Cardiac septum (tissue), 1 donor: ENCODE measurements around the gene CBLN3. TPM values are rescaled to one million over a fixed set of nuclear protein-coding genes. Genes with fewer than 3 reads are reported as not detected.
"Not testable (repeated sequence)": the region's sequence is repeated elsewhere in the genome, so short reads cannot be mapped to it uniquely, and the experiment has no call there.

Source experiments
- DNase-seq: peaks from one replicate; pipeline ENCODE4 v3.0.0-alpha.2; 2020; ENCODE audit warnings: low spot score
- intact Hi-C: fragments of 100-400 bp; cut with DNase I; formaldehyde crosslinking; loops from one replicate; pipeline ENCODE4 v1.14.0; 2022
- total RNA-seq: library from RNA; stranded (reverse); fragmentation: NEBNext Ultra II Directional; extraction: Animal tissue kit (Norgen Biotek cat#: 25700); gene quantifications from one replicate; pipeline ENCODE4 v1.2.1, GENCODE V29; 2021
- donor health status: DM: no; HTN: no; CAD: no.

Gene CBLN3
- total RNA-seq, 1 donor from 2014 or later, result 1.2 TPM

DNA sequence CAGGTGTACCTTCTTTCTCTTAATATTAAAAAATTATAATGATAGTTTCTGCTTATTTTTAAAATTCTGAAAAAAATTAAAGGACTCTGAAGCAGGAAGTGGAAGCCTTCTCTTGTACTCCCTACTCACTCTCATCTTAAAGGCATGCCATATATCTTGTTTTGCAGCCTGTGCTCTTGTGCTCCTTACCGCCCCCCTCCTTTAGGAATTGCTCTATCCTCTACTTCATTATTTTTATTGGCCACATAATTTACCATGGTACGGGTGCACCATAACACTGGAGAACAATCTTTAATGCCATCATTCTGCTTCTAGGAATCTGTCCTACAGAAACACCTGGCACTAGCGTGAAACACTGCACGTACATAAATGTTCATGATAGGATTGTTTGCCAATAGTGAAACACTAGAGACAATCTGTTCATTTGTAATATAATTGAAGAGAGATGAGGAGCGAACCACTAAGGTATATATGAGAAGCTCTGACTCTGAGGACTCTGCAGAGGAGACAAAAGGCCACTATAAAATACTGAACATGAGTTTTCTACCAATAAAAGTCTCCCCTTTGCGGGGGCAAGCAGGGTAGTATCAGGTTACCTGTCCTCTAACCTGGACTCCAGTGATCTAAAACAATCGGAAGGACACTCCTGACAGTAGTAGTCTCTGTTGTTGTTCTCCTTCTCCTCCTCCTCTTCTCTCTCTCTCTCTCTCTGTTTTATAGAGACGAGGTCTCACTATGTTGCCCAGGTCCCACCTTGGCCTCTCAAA, 37.0 kb downstream of the CBLN3 start:
- intact Hi-C loops, result no loop called here
- DNase-seq, result no peak

DNA sequence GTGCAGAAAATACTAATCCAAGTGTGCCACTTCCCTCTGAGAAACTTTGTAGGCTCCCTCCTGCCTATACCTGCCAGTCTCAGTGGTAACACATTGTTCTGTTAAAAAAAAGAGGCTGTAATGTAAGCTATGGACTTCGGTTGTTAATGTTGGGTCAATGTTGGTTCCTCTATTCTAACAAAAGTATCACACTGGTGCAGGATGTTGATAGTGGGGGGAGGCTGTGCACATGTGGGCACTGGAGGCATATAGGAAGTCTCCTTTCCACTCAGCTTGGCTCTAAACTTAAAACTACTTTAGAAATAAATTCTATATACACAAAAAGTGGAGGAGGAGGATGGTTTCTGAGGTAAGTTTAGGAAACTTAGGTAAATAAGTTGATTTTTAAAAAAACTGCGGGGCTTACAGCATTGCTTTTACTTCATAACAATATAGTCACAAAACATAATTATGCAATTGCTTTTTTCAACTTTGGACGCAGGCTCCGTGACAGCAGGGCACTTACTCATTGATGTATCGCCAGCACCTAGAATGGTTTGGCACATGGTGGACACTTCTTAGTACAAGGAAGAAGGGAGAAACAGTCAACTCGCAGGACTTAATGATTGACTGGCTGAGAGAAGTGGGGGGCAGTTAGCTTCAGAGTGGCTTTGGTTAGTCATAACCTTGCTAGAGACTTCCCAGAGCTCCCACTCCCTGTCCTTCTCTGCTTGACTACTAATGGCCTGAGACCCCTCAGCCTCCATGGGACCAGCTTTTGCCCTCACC, 38.6 kb downstream of the CBLN3 start:
- DNase-seq, result no peak
- intact Hi-C loops, result no loop called here

DNA sequence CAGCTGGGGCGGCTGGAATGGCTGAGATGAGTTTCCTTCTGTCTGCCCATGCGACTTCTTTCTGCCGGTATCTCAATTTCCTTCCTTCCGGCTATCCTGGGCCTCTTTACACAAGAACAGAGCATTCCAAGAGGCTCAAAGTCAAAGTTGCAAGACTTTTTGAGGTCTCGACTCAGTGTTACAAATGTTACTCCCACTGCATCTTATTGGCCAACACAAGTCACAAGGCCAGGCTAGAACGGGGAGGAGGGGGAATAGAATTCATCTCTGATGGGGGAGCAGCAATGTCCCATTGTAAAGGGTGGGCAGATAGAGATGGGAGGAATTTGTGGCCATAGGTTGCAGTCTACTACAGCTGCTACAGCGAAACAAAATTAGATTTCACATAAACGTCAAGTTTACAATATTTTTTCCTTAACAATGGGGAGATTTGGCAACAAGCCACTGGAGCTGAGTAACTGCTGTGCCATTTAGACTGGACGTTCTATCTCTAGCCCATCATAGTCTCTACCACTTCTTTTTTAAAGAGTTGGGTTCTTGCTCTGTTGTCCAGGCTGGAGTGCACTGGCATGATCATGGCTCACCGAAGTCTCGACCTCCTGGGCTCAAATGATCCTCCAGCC, 40.1 kb downstream of the CBLN3 start:
- DNase-seq, result no peak
- intact Hi-C loops, result no loop called here

DNA sequence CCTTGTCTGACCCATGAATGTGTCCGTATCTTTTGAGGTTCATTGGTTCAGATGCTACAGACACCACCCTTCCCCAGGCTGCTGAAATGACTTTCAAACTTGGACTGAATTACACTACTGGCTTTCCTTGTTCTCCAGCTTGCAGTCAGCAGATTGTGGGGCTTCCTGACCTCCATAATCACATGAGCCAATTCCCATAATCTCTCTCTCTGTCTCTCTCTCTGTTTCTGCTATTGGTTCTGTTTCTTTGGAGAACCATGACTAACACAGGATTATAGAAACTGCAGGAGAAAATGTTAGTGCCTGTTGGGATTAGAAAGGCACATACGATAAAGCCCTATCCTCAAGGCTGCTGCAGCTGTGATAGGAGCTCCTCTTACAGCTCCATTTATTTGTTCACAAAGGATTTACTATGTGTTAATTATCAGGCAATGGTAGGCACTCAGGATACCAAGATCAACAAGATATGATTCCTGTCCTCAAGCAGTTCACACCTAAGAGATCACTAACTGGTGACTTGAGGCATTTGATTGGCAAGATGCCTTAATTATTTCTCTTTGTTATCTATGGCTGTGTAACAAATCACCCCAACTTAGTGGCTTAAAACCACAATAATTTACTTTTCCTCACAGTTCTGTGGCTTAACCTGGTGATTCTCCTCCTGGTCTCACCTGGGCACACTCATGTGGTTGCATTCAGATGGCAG, 40.8 kb downstream of the CBLN3 start:
- no peak for DNase-seq
- intact Hi-C loops, result no loop called here

DNA sequence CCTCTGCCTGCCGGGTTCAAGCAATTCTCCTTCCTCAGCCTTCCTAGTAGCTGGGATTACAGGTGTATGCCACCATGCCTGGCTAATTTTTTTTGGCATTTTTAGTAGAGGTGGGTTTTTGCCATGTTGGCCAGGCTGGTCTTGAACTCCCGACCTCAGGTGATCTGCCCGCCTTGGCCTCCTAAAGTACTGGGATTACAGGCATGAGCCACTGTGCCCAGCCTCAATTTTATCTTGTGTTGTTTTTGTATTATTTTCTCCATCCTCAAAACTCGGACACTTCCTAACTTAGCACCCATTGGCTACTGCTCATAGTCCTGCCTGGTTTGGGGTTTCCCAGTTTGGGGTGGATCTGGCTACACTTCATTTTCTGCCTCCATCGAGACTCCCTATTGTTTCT, 41.9 kb downstream of the CBLN3 start:
- intact Hi-C loops, DNase-seq: not testable (repeated sequence)

DNA sequence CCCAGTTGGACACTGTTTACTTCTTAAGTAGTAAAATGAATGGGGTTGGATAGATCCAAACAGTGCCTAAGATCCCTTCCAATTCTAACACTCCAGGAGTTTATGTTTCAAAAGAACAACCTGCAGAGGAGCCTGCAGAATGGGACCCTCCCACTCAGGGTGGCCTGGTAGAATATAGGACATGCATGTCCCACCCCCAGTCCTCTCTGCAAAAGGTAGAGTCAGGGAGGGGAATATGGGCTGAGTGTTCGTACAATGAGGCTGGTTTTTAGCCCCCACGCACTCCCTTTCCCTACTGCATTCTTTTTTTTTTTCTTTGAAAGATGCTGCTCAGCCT, 42.5 kb downstream of the CBLN3 start:
- intact Hi-C loops, result no loop called here
- no peak for DNase-seq

DNA sequence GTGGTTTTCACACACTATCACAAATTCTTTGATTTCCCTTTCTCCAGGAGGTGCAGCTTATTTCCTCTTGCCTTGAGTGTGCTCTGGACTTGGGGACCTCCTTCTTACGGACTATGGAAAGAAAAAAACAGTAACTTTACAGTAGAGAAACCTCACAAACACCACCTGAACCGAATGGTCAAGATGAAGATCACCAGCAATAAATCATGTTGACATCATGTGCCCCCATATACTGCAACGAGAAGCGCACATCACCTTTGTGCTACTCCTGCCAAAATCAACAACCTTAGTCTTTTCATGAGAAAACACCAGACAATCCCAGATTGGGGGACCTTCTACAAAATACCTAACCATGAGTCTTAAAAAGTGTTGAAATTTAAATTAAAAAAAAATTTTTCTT, 43.9 kb downstream of the CBLN3 start:
- intact Hi-C loops, result no loop called here
- DNase-seq, result no peak

DNA sequence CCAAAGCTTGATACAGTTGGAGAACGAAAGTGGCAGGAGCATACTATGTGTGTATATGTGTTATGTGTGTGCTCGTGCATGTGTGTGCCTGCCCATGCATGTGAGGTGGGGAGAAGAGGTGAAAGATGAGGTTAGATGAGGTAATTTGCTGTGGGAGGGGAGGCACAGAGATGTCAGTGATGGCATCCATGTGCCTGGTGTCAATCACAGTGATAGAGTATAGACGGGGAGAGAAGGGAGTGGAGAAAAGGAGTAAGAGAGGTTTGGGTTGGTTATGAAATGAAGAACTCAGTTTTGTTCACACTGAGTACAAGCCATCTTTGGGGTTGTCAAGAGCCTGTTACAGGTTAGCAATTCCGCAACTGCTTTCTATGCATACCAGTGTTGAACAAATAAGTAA, 45.3 kb downstream of the CBLN3 start:
- DNase-seq, result no peak
- intact Hi-C loops, result no loop called here

DNA sequence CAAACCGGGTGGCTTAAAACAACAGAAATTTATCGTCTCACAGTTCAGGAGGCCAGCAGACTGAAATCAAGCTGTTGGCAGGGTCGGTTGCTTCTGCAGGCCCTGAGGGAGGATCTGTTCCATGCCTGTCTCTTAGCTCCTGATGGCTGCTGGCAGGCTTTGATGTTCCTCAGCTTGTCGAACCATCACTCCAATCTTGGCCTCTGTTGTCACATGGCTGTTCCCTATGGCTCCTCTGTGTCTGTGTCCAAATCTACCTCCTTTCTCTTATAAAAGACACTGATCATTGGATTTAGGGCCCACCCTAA, 47.5 kb downstream of the CBLN3 start:
- no peak for DNase-seq
- intact Hi-C loops, result no loop called here

DNA sequence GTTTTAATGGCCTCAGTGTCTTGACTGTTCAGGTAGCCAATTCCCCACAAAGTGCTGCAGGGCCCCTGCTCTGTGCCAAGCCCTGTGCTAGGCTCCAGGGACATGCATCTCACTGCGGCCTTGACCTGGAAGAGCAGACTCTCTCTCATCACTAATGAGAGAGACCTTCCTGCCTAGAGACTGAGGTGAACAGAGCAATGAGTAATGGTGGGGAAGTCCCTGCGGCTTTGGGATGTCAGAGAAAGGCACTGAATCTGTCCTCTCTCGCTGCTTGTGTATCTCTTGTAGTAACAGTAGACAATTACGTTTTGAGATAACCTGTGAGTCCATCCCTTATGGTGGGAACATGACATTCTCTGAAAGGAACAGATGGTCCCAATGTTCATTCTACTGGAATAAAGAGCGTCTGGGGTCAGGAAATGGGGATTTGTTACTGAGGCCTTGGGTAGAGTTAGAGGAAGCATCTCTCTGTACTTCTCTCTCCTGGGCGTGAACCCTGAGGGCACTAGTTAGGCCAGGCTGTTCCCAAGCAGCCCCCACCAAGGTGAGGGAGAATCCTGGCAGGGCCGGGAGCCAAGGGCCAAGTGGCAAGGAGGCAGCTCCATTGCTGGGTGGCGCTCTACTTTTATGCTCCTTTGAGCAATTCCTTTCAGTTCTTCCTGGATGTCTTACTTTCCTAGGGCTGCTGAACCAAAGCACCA, 48.0 kb downstream of the CBLN3 start:
- DNase-seq, result no peak
- intact Hi-C loops, result no loop called here

DNA sequence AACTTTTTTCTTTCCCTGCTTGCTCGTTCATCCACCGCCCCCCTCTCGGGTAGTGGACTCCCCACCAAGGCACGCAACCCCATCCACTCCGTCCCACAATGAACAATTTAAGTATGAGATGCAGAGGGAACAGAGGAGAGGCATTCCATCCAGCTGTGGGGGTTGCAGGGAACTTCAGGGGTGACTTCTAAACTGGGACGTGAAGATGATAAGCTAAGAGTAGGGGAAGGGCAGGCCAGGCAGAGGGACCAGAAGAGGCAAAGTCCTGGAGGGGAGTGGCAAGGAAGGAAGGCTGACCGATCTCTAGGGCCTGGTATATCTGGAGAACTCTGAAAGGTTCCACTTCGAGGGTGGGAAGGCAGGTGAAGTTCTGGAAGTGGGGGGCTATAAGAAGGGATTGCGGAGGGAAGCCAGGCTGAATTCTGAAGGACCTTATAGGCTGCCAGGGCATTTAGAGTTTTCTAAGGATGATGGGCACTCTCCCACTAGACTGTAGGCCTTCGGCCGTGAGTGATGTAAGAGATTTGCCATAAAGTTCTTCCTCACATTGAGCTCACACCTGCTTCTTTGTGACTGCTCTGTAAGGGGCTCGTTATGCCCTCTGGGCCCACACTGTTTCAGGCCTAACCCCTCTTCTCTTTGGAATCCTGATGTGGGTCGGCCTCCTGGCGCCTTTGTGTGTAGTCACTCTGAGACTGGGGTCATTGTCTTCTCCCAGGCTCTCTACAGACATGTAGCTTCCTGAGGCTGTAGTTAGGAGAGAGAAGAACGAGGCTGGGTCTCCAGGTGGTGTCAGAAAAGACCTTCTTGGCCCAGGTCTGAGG, 49.3 kb downstream of the CBLN3 start:
- DNase-seq, result no peak
- intact Hi-C loops, result no loop called here

DNA sequence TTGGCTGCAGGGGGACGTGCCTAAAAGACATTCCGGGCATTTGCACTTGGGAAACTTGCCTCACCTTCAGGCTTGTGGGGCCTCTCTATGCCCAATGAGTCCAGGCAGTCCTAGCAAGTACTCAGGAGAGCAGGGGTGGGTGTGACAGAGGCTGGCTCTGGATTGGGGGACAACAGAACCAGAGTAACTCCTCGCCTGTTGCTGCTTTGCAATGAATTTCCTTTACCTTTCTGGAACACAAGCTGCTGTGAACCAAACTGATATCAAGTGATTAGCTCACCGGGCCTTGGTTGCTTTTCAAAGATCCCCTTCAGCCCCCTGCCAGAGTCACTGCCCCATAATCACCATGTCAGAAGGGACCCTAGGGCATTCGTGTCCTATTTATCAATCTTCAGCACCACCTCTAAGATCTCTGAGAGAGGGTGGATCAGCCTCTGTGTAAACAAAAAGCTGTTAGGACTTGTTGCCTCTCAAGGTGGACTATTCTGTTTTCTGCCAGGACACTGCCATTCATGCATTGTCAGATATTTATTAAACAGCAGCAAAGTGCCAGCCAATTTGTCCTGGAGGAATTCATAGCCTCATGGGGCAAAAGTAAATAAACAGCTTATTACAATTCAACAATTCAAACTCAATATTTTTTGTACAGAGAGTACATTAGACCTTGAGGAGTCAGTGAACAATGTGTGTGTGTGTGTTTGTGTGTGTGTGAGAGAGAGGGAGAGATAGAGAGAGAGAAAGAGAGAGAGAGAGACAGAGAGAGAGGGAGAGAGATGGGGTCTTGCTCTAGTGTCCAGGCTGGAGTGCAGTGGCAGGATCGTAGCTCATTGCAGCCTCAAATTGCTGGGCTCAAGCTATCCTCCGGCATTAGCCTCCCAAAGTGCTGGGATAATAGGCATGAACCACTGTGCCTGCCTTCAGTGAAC, 50.2 kb downstream of the CBLN3 start:
- intact Hi-C loops, result no loop called here

DNA sequence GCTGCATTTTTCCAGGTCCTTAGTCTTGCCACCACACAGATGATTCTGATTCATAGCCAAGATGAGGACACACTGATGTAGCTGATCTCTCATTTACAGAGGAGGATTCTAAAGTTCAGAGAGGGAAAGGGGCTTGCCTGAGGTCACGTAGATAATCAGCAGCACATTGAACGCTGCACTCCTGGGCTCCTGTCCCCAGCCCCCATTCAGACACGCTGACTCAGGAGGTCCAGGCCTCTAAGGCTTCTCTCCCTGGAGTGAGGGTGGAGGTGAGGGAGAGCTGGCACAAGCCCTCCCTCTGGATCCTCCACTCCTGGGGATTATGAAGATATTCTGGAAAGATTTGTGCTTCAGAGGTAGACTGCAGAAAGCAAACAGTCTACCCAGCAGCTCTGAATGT, 51.1 kb downstream of the CBLN3 start:
- intact Hi-C loops, result no loop called here
- no peak for DNase-seq

More for the DNA sequence above, 50.2 kb downstream of the CBLN3 start:
- DNase-seq, result no peak

DNA sequence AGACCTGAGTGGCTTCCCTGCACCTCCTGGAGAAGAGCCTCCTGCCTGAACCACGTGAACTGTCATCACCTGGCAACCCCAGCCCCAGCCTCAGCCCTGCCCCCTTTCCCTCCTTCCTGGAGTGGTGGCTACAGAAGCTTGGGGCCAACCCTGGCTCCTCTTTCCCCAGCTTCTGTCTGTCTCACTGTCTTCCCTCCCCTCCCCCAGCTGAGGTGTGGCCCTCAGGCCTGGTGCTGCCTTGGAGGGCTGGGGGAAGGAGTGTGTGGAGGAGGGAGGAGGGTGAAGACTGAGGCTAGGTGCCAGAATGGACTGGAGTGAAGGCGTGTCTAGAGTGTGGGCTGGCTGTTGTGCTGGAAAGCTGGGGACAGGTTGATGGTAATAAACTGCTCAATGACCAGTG, 51.8 kb downstream of the CBLN3 start:
- intact Hi-C loops, result no loop called here
- no peak for DNase-seq

DNA sequence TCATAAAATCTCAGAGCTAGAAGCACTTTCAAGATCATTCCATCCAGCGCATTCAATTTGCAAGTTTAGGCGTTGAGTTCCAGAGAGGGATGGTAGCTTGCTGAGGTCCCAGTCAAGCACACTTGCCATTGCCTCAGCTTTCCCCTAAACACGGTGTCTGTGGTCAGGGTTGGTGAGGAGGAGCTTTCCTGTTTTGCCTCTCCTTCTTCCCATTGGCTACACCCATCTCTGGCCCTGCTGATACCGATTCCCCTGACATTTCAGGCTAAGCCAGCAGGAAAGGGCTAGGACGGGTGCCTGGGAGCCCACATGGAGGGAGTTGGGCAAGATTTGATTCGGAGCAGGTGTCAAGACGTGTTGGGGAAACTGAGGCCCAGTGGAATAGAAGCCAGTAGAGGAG, 52.3 kb downstream of the CBLN3 start:
- intact Hi-C loops, result no loop called here
- no peak for DNase-seq
